OCI-LY7 (cell line): ENCODE measurements around the gene ACVRL1.

Experiments used
- EZH2phosphoT487 ChIP-seq: fragments of 200-600 bp; sonication (generic); IDR thresholded peaks from 2 replicates; pipeline ENCODE4 v1.6.1; 2018; ENCODE audit warnings: low read depth, borderline replicate concordance, mild to moderate bottlenecking, mixed run types, antibody characterized with exemption, low read length, moderate library complexity, mixed read lengths
- TF ChIP-seq, protein P1 (sequence below): fragments of 200-600 bp; sonication (generic); conservative IDR thresholded peaks from 2 replicates; pipeline ENCODE4 v1.5.1; 2014; ENCODE audit warnings: mild to moderate bottlenecking, antibody characterized with exemption, low read length, moderate library complexity, mixed read lengths

DNA sequence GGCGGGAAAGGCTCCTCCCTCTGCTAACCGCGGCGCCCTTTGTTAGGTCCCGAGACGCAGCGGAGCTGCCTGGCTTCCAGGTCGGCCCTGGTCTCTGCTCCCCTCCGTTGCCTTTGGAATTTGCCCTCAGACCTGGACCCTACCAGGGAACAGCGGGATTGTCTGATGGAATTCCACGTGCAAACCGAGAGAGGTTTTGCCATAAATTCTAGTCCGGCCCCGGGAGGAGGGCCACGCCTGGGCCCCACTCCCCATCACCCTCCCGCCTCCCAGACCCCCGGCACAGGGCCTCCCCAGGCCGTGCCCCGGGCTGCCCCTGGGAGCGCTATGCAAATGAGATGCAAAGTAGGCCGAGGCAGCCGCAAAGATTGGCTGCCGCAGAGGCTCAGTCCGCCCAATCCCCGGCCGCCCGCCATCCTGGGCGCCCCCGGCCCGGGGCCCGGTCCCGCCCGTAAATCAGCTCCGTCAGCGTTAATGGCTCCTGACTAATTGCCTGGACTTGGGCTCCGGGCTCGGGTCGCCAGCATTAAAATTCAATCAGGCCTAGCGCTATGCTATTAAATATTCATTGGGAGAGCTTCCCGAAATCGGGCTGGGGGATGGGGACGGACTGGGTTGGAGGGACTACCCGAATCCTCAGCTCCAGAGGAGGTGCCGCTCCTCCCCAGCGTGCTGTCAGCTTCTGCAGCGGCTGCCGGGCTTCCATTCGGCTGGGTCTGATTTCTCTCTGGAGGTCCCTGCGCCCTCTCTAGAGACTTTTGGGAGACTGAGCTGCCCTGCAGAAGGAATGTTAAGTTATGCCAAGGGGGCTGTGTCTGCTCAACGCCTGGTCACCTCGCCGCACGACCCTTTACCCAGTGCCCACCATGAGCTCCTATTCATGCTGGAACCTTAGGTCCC is 43.1 kb upstream of the ACVRL1 start:
- TF ChIP-seq, protein P1, sequence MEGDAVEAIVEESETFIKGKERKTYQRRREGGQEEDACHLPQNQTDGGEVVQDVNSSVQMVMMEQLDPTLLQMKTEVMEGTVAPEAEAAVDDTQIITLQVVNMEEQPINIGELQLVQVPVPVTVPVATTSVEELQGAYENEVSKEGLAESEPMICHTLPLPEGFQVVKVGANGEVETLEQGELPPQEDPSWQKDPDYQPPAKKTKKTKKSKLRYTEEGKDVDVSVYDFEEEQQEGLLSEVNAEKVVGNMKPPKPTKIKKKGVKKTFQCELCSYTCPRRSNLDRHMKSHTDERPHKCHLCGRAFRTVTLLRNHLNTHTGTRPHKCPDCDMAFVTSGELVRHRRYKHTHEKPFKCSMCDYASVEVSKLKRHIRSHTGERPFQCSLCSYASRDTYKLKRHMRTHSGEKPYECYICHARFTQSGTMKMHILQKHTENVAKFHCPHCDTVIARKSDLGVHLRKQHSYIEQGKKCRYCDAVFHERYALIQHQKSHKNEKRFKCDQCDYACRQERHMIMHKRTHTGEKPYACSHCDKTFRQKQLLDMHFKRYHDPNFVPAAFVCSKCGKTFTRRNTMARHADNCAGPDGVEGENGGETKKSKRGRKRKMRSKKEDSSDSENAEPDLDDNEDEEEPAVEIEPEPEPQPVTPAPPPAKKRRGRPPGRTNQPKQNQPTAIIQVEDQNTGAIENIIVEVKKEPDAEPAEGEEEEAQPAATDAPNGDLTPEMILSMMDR = no peak
- no peak for TF ChIP-seq EZH2phosphoT487
